HCT116 (cell line): ENCODE data around the gene RANGAP1. TPM values are rescaled to one million over a fixed set of nuclear protein-coding genes. Genes with fewer than 3 reads are reported as not detected.
"Not testable (repeated sequence)": the region's sequence is repeated elsewhere in the genome, so short reads cannot be mapped to it uniquely, and the experiment has no call there.

Source experiments
- ATAC-seq: fragments of 200-7000 bp; cut with Tn5 transposase; 2 replicates; pipeline ENCODE4 v1.9.1; 2020; ENCODE audit warnings: mild to moderate bottlenecking, moderate library complexity
- BruUV-seq: library from RNA; stranded (reverse); fragments of 400-500 nt; replicated peaks from 2 replicates; lab custom pipeline; 2021; lab: Mats Ljungman, UMichigan
- CTCF ChIA-PET: fragments of 300-600 bp; sonication (Branson Sonifier 250); formaldehyde crosslinking; loops from one replicate; lab custom pipeline; 2021; ENCODE audit warnings: antibody characterized with exemption; lab: Charles Lee
- POLR2A ChIA-PET: fragments of 300-600, 350-600 bp; sonication (Branson Sonifier 250); formaldehyde crosslinking; loops from one replicate; lab custom pipeline; 2021; ENCODE audit warnings: antibody characterized with exemption; lab: Charles Lee
- RAD21 ChIA-PET, 2 experiments: fragments of 300-600 bp; sonication (Branson Sonifier 250); formaldehyde crosslinking; loops; one replicate each; lab custom pipeline; 2023; ENCODE audit warnings: low total read pairs in 2 of 2; ENCODE audit not compliant: uncharacterized antibody in 2 of 2, unreplicated experiment in 2 of 2, low non-redundant PET in 1 of 2; lab: Charles Lee
- DNase-seq: peaks from one replicate; pipeline ENCODE4 v3.0.0-alpha.2; 2010; ENCODE audit warnings: low read depth, low spot score
- H2AFZ ChIP-seq: fragments of 200-600 bp; shearing (Covaris generic), sonication (generic); 2 replicates; pipeline ENCODE4 v1.6.1; 2017; ENCODE audit warnings: low read depth, mixed run types, mixed read lengths, antibody characterized with exemption, low read length; ENCODE audit not compliant: poor library complexity, severe bottlenecking
- H3K27ac ChIP-seq: 2 replicates; pipeline ENCODE4 v1.5.1; 2012; ENCODE audit warnings: low read depth, low read length
- H3K27me3 ChIP-seq: fragments of 200-600 bp; sonication (generic); 2 replicates; pipeline ENCODE4 v1.6.1; 2016; ENCODE audit warnings: mixed run types, low read length, mixed read lengths; ENCODE audit not compliant: insufficient read depth
- H3K36me3 ChIP-seq, 2 experiments: fragments of 200-500 bp in 1 of 2; fragments of 200-600 bp in 1 of 2; sonication (Bioruptor generic) in 1 of 2; sonication (generic) in 1 of 2; 2 replicates each; pipeline versions ENCODE4 v1.5.1 to v1.6.1; 2014 to 2016; ENCODE audit warnings: low read length in 2 of 2, inconsistent platforms in 1 of 2, mixed read lengths in 1 of 2, mixed run types in 1 of 2; ENCODE audit not compliant: insufficient read depth in 2 of 2, control insufficient read depth in 1 of 2
- H3K4me1 ChIP-seq, 2 experiments: fragments of 200-600 bp in 1 of 2; sonication (generic) in 1 of 2; 2 replicates each; pipeline versions ENCODE4 v1.5.1 to v1.6.1; 2012 to 2017; ENCODE audit warnings: low read length in 2 of 2, inconsistent platforms in 1 of 2, mild to moderate bottlenecking in 1 of 2, mixed read lengths in 1 of 2, mixed run types in 1 of 2, moderate library complexity in 1 of 2; ENCODE audit not compliant: insufficient read depth in 2 of 2, control insufficient read depth in 1 of 2
- H3K4me2 ChIP-seq: fragments of 200-600 bp; sonication (generic); 2 replicates; pipeline ENCODE4 v1.6.1; 2017; ENCODE audit warnings: mixed run types, low read length, mixed read lengths
- H3K4me3 ChIP-seq, 2 experiments: fragments of 200-600 bp in 1 of 2; sonication (generic) in 1 of 2; replicated peaks in 1 of 2; 2 replicates each; pipeline ENCODE4 v1.5.1; 2011 to 2016; ENCODE audit warnings: low read length in 2 of 2, control low read depth in 1 of 2, low read depth in 1 of 2, mild to moderate bottlenecking in 1 of 2, mixed read lengths in 1 of 2, mixed run types in 1 of 2
- H3K79me2 ChIP-seq: fragments of 200-600 bp; sonication (generic); 2 replicates; pipeline ENCODE4 v1.6.1; 2017; ENCODE audit warnings: mild to moderate bottlenecking, mixed run types, low read length, moderate library complexity, mixed read lengths; ENCODE audit not compliant: insufficient read depth
- H3K9ac ChIP-seq: fragments of 200-600 bp; sonication (generic); 2 replicates; pipeline ENCODE4 v1.6.1; 2016; ENCODE audit warnings: low read length, mixed read lengths
- H3K9me2 ChIP-seq: fragments of 200-600 bp; sonication (generic), shearing (Covaris generic); 2 replicates; pipeline ENCODE4 v1.6.1; 2017; ENCODE audit warnings: mixed run types, mild to moderate bottlenecking, moderate library complexity; ENCODE audit not compliant: insufficient read depth
- H3K9me3 ChIP-seq, 2 experiments: fragments of 200-500 bp in 1 of 2; fragments of 200-600 bp in 1 of 2; sonication (Bioruptor generic) in 1 of 2; sonication (generic) in 1 of 2; 2 replicates each; pipeline ENCODE4 v1.6.1; 2014 to 2017; ENCODE audit warnings: low read length in 2 of 2, mixed read lengths in 2 of 2, inconsistent platforms in 1 of 2, low read depth in 1 of 2, mild to moderate bottlenecking in 1 of 2, mixed run types in 1 of 2, moderate library complexity in 1 of 2; ENCODE audit not compliant: control insufficient read depth in 1 of 2, insufficient read depth in 1 of 2
- H4K20me1 ChIP-seq: fragments of 200-600 bp; sonication (generic), shearing (Covaris generic); 2 replicates; pipeline ENCODE4 v1.6.1; 2017; ENCODE audit warnings: mixed run types, mild to moderate bottlenecking, moderate library complexity; ENCODE audit not compliant: insufficient read depth
- EZH2 ChIP-seq: fragments of 200-600 bp; sonication (generic); IDR thresholded peaks from 2 replicates; pipeline ENCODE4 v1.6.1; 2017; ENCODE audit warnings: antibody characterized with exemption, mixed run types
- FOSL1 ChIP-seq: IDR thresholded peaks from 2 replicates; pipeline ENCODE4 v1.6.1; 2012; ENCODE audit warnings: low read depth
- intact Hi-C: fragments of 100-400 bp; cut with micrococcal nuclease; formaldehyde crosslinking; loops from 2 replicates; pipeline ENCODE4 v1.10.0; 2022
- total RNA-seq: library from RNA; stranded (reverse); gene quantifications from one replicate; pipeline ENCODE4 v1.2.1, GENCODE V29; 2021; ENCODE audit not compliant: unreplicated experiment

RANGAP1 gene
- total RNA-seq, 1 experiment from 2014 or later = 121 TPM

DNA sequence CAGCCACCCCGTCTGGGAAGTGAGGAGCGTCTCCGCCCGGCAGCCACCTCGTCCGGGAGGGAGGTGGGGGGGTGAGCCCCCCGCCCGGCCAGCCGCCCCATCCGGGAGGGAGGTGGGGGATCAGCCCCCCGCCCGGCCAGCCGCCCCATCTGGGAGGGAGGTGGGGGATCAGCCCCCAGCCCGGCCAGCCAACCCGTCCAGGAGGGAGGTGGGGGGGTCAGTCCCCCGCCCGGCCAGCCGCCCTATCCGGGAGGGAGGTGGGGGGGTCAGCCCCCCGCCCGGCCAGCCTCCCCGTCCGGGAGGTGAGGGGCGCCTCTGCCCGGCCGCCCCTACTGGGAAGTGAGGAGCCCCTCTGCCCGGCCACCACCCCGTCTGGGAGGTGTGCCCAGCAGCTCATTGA is 8.8 kb upstream of the RANGAP1 start:
- H3K79me2 ChIP-seq, H2AFZ ChIP-seq, RAD21 ChIA-PET, POLR2A ChIA-PET, H4K20me1 ChIP-seq, H3K4me2 ChIP-seq, CTCF ChIA-PET, DNase-seq, H3K9me2 ChIP-seq, intact Hi-C loops, H3K27ac ChIP-seq, H3K9ac ChIP-seq, ATAC-seq, H3K36me3 ChIP-seq, BruUV-seq, H3K4me3 ChIP-seq, H3K9me3 ChIP-seq, H3K27me3 ChIP-seq: not testable (repeated sequence)
- H3K4me1 ChIP-seq = peaks cover 18 to 26% of the 10 kb centered on the region in 2 experiments

DNA sequence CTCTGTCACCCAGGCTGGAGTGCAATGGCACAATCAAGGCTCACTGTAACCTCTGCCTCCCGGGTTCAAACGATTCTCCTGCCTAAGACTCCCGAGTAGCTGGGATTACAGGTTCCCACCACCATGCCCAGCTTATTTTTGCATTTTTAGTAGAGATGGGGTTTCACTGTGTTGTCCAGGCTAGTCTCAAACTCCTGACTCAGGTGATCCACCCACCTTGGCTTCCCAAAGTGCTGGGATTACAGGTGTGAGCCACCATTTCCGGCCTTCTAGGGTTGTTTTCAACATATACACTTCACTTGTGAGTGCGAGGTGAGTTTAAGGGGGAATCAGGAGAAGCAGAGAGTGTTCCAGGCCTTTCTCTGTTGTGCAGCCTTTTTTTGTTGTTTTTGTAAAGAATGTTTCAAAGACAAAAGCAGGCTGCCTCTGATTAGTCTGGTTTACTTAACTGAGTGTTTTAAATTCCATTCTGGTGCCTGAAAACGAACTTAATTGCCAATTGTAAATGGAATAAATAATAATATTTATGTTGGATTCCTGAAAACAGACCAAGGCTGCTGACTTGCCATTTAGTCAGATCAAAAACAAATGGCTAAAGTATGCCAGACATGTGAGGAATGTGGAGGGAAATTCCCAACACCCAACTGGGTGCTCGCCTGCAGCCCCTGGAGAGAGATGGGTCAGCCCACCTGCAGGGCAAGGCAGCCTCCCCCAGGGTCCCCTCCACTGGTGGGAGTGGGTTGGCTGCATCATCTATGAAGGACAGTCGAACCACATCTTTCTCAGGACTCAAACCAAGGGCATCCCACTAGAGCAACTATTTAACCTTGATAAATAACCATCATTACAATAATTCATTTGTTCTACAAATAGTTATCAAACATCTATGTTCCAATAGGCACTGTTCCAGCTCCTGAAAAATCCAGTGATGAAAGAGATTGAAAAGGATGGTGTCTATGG is 4.6 kb upstream of the RANGAP1 start:
- Histone ChIP-seq H3K4me1 (peaks cover 42 to 59% of the 10 kb centered on the region in 2 experiments), H3K36me3 (no peaks in the 10 kb centered on the region), H3K9me2 (no peaks in the 10 kb centered on the region), H4K20me1 (no peaks in the 10 kb centered on the region), H3K27me3 (no peaks in the 10 kb centered on the region), H3K4me3 (no peak overlapping the region), H3K9ac (peak overlapping the region; percentile 13; the same call in 1 of the 2 replicates), H3K79me2 (peaks cover 3% of the 10 kb centered on the region; the same call in 1 of the 2 replicates), H3K4me2 (peak overlapping the region; percentile 39), H2AFZ (peak overlapping the region; percentile 64), H3K9me3 (no peaks in the 10 kb centered on the region), H3K27ac (peak overlapping the region; percentile 42; the same call in 1 of the 2 replicates)
- ATAC-seq (no peak), DNase-seq (no peak)
- peak; percentile 31; the same call in 1 of the 2 replicates for TF ChIP-seq FOSL1
- no peak for TF ChIP-seq EZH2
- POLR2A ChIA-PET = no interaction called here
- CTCF ChIA-PET = no interaction called here
- intact Hi-C loops = no loop called here
- RAD21 ChIA-PET = no interaction called here
- no TSS peak for BruUV-seq
